ENCODE data around the gene SNX25. TPM values are rescaled to one million over a fixed set of nuclear protein-coding genes. Genes with fewer than 3 reads are reported as not detected.
A peak's percentile ranks its signal among the peaks of the same experiment; 100 is the strongest.

Gene SNX25
- total and polyA plus RNA-seq, 2 of the 13 experiments (the other 11 are each of a cell fraction or from before 2014, with no cell fraction given) = 23.4 to 23.5 TPM

DNA sequence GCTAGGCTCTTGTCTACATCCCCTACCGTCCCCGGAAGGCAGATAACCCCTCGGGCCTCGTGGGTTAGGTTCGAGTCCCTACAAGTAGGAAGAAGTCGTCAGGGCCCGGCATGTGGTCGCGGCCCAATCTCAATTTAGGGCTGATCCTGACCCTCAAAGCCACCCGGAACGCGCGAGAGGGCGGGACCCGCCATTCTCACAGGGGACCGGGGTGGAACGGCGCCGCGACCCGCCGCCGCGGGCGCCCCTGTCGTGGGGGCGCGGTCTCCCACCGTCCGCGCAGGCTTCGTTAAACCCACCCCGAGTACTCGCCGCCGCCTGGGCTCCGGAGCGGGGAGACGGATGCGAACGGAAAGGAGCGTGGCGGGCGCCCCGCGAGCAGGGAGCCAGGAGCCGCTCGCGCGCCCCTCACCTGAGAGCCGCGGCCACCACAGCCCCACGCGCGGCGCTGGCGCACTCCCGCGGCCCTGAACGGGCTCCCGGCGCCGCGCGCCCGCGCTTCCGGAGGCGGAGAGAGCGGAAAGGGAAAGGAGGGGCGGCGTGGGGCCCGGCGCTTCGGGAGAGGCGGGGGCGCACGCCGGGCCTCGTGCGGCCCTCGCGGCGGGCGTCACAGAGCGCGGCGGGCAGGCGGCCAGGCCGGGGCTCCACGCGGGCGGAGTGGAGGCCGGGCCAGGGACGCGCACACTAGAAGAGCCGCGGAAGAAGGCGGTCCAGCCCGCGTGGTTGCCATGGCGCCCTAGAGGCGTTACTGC lies 5.7 kb upstream of the SNX25 start, which contains the start of gene CFAP97 (continued):
- TF ChIP-seq, protein P1, sequence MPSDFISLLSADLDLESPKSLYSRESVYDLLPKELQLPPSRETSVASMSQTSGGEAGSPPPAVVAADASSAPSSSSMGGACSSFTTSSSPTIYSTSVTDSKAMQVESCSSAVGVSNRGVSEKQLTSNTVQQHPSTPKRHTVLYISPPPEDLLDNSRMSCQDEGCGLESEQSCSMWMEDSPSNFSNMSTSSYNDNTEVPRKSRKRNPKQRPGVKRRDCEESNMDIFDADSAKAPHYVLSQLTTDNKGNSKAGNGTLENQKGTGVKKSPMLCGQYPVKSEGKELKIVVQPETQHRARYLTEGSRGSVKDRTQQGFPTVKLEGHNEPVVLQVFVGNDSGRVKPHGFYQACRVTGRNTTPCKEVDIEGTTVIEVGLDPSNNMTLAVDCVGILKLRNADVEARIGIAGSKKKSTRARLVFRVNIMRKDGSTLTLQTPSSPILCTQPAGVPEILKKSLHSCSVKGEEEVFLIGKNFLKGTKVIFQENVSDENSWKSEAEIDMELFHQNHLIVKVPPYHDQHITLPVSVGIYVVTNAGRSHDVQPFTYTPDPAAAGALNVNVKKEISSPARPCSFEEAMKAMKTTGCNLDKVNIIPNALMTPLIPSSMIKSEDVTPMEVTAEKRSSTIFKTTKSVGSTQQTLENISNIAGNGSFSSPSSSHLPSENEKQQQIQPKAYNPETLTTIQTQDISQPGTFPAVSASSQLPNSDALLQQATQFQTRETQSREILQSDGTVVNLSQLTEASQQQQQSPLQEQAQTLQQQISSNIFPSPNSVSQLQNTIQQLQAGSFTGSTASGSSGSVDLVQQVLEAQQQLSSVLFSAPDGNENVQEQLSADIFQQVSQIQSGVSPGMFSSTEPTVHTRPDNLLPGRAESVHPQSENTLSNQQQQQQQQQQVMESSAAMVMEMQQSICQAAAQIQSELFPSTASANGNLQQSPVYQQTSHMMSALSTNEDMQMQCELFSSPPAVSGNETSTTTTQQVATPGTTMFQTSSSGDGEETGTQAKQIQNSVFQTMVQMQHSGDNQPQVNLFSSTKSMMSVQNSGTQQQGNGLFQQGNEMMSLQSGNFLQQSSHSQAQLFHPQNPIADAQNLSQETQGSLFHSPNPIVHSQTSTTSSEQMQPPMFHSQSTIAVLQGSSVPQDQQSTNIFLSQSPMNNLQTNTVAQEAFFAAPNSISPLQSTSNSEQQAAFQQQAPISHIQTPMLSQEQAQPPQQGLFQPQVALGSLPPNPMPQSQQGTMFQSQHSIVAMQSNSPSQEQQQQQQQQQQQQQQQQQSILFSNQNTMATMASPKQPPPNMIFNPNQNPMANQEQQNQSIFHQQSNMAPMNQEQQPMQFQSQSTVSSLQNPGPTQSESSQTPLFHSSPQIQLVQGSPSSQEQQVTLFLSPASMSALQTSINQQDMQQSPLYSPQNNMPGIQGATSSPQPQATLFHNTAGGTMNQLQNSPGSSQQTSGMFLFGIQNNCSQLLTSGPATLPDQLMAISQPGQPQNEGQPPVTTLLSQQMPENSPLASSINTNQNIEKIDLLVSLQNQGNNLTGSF (CRISPR knock-in tag; IDR thresholded peaks at IDR 0.05) = no peak
- TF ChIP-seq ZNF552 (CRISPR knock-in tag; IDR thresholded peaks at IDR 0.05; ENCODE audit: borderline replicate concordance) (no peak), ZNF83 (CRISPR knock-in tag; IDR thresholded peaks at IDR 0.05; ENCODE audit: borderline replicate concordance) (no peak), ZFAT (CRISPR knock-in tag; conservative IDR thresholded peaks at IDR 0.05) (no peak), MXD4 (CRISPR knock-in tag; IDR thresholded peaks at IDR 0.05) (no peak; the same call in 1 of the 2 replicates), ZNF431 (CRISPR knock-in tag; IDR thresholded peaks at IDR 0.05; ENCODE audit: borderline replicate concordance, low read depth) (peak; percentile 72; the same call in 1 of the 2 replicates), EHMT2 (IDR thresholded peaks at IDR 0.05; ENCODE audit: borderline replicate concordance, low read depth, low read length) (no peak), HDAC2 (CRISPR knock-in tag; IDR thresholded peaks at IDR 0.05) (no peak), FIP1L1 (IDR thresholded peaks at IDR 0.05; ENCODE audit: borderline replicate concordance, insufficient read depth, low read depth, low read length) (no peak), ZNF160 (CRISPR knock-in tag; IDR thresholded peaks at IDR 0.05) (peak; percentile 66; the same call in 1 of the 2 replicates), AHR (CRISPR knock-in tag; IDR thresholded peaks at IDR 0.05) (no peak; the same call in 1 of the 2 replicates), ATF7-NPFF (CRISPR knock-in tag; IDR thresholded peaks at IDR 0.05; ENCODE audit: low read depth) (peak; percentile 80), HMG20B (CRISPR knock-in tag; conservative IDR thresholded peaks at IDR 0.05) (0 out of 2 replicates have a peak, but pooled peaks have one; percentile 27), YY1 (IDR thresholded peaks at IDR 0.05; ENCODE audit: insufficient read depth, insufficient replicate concordance, low read depth, low read length) (peak; percentile 69), MED8 (CRISPR knock-in tag; IDR thresholded peaks at IDR 0.05; ENCODE audit: insufficient replicate concordance) (no peak)
- TF ChIP-seq, protein P2, sequence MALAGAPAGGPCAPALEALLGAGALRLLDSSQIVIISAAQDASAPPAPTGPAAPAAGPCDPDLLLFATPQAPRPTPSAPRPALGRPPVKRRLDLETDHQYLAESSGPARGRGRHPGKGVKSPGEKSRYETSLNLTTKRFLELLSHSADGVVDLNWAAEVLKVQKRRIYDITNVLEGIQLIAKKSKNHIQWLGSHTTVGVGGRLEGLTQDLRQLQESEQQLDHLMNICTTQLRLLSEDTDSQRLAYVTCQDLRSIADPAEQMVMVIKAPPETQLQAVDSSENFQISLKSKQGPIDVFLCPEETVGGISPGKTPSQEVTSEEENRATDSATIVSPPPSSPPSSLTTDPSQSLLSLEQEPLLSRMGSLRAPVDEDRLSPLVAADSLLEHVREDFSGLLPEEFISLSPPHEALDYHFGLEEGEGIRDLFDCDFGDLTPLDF (CRISPR knock-in tag; IDR thresholded peaks at IDR 0.05) = no peak
- TF ChIP-seq, protein P3, sequence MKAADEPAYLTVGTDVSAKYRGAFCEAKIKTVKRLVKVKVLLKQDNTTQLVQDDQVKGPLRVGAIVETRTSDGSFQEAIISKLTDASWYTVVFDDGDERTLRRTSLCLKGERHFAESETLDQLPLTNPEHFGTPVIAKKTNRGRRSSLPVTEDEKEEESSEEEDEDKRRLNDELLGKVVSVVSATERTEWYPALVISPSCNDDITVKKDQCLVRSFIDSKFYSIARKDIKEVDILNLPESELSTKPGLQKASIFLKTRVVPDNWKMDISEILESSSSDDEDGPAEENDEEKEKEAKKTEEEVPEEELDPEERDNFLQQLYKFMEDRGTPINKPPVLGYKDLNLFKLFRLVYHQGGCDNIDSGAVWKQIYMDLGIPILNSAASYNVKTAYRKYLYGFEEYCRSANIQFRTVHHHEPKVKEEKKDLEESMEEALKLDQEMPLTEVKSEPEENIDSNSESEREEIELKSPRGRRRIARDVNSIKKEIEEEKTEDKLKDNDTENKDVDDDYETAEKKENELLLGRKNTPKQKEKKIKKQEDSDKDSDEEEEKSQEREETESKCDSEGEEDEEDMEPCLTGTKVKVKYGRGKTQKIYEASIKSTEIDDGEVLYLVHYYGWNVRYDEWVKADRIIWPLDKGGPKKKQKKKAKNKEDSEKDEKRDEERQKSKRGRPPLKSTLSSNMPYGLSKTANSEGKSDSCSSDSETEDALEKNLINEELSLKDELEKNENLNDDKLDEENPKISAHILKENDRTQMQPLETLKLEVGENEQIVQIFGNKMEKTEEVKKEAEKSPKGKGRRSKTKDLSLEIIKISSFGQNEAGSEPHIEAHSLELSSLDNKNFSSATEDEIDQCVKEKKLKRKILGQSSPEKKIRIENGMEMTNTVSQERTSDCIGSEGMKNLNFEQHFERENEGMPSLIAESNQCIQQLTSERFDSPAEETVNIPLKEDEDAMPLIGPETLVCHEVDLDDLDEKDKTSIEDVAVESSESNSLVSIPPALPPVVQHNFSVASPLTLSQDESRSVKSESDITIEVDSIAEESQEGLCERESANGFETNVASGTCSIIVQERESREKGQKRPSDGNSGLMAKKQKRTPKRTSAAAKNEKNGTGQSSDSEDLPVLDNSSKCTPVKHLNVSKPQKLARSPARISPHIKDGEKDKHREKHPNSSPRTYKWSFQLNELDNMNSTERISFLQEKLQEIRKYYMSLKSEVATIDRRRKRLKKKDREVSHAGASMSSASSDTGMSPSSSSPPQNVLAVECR (CRISPR knock-in tag; IDR thresholded peaks at IDR 0.05; ENCODE audit: borderline replicate concordance) = peak; percentile 70; the same call in 1 of the 2 replicates
